GM19099 (cell line): ENCODE measurements around the gene NFXL1.

Source experiments
- POLR2A ChIP-seq: IDR thresholded peaks from 3 replicates; pipeline ENCODE4 v1.6.1; 2011; ENCODE audit warnings: low read depth; ENCODE audit not compliant: insufficient read length; ENCODE audit errors: extremely low read depth

Gene NFXL1

DNA sequence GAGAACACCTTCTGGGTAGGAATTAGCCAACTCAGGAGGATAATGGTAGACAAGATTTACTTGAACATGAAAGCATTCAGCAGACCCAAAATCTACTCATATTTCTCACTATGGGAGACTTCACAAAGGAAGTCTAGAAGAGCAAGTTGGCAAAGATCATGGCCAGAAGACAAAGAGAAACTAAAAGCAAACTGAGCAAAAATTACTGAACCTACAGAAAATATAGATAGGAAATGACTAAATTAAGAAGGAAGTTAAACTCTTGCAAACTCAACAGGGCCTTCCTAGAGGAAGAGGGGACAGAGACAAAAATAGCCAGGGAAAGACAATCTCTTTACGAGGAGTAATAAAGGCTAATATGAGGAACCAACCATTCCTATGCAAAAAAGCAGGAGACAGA lies 95.2 kb downstream of the NFXL1 start:
- TF ChIP-seq POLR2A = no peak

DNA sequence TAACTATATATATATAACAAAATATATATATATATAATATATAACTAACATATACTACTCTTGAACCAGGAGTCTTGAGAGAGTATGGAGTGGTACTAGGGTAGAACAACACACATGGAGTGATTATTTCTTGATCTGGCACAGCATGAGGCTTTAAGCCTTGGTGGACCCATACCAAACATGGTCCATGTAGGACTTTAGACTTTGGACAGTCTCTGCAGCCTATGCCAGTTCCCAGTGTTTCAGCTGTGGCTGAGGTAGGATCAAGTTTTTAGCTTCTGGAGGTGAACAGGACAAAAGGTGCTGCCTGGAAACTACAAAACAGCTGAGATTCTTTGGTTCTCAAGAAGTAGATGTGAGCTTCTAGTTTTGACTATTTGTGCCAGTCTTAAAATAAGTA lies 97.1 kb downstream of the NFXL1 start:
- TF ChIP-seq POLR2A = no peak

DNA sequence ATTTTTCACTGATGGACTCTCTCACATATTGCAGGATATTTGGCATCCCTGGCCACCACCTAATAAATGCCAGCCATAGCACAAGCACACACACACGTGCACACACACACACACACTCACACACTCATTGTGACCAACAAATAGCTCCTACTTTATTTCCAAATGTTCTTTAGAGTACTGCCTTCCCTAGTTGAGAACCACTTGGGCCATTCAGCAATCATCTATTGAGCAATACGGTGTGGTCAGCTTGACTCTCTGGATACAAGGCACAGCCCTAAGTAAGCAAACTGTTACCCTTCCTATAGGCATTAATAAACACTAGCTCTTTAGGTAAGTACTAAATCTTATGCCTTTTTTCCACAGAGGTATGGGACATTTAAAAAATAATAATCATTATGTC lies 97.6 kb downstream of the NFXL1 start:
- TF ChIP-seq POLR2A = no peak

DNA sequence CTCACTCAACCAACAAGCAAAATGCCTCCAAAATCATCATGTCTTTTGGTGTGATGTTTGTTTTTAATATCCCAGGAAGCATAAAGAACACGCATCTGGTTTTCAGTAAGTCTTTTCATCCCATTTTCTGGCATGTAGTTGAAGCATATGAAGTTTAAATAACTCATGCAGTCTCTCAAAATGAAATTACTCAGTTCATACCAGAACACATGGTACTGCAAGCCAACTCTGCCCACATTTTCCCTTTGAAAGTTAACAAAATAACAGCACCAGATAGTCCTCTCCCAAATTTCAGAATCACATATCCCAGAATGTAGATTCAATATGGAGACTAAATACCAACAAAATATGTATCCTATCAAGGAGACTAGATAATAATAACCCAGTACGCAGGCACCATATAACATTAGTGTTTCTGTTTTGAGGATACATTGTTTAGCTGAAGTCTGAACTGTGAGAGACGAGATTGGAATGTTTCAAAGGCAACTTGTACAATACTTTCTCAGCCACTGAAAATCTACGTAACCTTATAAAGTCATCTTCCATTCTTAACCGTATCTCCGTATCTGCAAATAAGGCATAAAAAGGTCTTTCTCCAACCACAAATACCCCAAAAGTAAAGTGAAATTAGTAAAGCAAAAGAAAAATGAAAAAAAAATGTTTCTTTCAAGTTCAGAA lies 99.6 kb downstream of the NFXL1 start:
- TF ChIP-seq POLR2A = no peak

DNA sequence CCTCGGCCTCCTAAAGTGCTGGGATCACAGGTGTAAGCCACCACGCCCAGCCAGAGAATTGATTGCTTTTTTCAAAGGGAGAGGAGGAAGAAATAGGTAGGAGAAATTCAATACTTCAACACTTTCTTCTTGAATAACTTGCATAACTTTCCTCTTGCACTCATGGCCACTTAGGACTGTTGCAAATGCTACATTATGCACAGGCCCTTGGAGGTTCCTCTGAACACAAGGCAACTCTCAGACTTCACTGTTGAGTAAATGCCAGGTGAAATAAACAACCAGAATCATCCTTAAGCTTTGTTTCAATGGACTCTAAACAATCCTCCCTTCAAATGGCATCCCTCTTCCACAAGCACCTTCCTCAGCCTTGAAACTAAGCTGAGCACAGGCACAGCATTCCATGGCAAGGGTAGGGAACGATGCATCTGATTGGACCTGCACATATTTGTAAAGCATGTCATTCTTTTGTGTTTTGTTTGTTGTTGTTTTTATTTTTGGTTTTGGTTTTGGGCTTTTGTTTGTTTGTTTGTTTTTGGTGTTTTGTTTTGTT lies 104.7 kb downstream of the NFXL1 start:
- TF ChIP-seq POLR2A = no peak

DNA sequence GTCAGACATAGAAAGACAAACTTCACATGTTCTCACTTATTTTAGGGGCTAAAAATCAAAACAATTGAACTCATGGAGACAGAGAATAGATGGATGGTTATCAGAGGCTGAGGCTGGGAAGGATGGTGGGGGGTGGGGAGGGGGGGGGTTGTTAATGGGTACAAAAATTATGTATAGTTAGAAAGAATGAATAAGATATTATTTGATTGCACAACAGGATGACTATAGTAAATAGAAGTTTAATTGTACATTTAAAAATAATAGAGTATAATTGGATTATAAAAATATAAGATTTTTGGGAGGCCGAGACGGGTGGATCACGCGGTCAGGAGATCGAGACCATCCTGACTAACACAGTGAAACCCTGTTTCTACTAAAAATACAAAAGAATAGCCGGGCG lies 109.8 kb downstream of the NFXL1 start:
- TF ChIP-seq POLR2A = no peak

DNA sequence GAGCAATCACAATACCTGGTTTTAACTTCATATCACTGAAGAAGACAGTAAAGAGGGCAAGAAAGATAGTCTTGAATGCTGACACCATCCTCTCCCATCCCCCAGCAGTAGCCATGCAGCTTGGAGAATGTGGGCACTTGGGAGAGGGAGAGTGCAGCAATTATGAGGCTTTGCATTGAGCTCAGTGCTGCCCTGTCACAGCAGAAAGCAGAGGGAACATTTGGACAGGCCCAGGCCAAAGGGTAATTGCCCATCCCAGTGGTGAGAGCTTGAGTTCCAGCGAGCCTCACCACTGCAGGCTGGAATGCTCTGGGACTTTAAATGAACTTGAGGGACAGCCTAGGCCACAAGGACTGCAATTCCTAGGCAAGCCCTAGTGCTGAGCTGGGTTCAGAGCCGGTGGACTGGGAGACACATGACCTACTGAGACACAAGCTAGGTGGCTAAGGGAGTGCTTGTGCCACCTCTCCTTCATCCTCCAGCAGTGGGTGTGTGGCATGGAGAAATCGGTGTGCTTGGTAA lies 112.8 kb downstream of the NFXL1 start:
- TF ChIP-seq POLR2A = no peak

DNA sequence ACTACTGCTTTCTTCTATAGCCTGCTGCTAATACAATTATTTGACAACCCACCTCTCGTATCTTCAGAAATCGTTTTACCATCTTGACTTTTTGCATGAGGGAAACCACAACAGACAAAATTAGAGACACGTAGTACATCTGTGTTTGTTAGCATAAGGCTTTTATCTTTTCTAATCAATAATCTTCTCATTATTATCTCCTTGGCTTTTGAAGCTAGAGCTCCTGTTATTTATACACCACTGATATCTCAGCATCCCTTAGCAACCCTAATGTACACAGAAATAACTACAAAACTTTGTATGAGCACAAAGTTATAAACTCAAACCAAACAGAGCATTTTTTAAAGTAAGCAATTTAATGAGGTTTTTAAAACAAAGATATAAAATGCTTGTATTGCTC lies 116.2 kb downstream of the NFXL1 start:
- TF ChIP-seq POLR2A = no peak
